Umbilical cord (tissue), 2 donors: Measurements from ENCODE around the gene ZDHHC9. TPM values are rescaled to one million over a fixed set of nuclear protein-coding genes. Genes with fewer than 3 reads are reported as not detected.
A peak's percentile ranks its signal among the peaks of the same experiment; 100 is the strongest.

Experiments used
- DNase-seq: peaks from one replicate; pipeline ENCODE4 v3.0.0-alpha.2; 2015; ENCODE audit warnings: low spot score
- total RNA-seq: library from RNA; depleted of rRNA; stranded (reverse); fragments of >200 nt; gene quantifications from one replicate; pipeline ENCODE4 v1.2.3, GENCODE V29; 2014; ENCODE audit warnings: low replicate concordance; ENCODE audit not compliant: insufficient read depth

ZDHHC9 gene
- total RNA-seq, 1 donor from 2014 or later = 8.9 TPM

- no peak for DNase-seq
Observed at GRCh38 chrX:129786210-129786651, 57.5 kb downstream of the ZDHHC9 start.

DNA sequence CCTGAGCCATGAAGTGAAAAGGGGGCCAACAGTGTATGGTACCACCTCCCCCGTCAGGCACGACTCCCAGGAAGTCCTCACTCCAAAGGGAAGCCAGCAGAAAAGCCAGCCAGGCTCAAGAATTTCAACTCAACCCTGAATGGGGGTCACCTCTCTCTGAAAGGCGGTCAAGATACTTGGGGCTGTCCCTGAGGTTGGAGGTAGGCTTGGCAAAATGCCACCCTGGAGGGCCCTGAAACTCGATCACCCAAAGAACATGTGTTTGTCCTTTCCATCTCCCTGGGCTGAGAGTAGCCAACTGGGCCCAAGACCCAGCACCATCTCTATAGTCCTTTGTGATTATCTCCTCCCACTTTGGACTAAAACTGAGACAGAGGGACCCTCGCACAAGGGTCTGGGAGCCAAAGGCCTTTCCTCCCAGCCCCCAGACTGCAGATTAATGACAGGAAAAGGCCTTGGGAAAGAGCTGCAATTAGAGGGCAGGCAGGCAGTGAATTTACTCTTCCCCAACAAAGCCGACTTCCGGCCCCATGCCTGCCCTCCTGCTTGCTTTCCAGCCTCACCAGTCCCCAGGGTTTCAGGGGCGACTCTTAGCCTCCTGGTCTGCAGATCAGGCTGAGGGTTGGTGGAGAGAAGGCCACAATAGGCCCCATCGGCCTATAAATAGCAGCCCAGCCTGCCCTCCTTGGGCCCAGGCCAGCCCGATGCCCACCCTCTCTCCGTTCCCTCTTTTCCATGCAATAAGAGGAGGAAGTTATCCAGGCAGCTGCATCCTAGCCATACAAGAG lies 58.3 kb downstream of the ZDHHC9 start:
- DNase-seq = no peak

DNA sequence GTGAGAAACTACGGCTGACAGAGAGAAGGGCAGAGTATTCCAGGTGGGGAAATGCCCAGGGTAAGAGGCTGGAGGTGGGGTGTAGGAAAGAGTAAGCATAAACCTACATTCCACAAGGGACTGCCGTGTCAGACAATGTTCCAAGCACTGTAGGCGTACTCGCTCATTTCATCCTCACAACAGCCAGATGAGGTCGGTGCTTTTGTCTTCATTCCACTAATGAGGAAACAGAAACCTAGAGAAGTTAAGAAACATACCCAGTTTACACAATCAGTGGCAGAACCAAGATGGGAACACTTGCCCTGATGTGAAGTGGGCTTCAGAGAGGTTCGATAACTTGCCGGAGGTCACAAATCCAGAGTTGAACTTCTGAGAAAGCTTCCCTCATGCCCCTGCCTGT lies 59.3 kb downstream of the ZDHHC9 start:
- no peak for DNase-seq

DNA sequence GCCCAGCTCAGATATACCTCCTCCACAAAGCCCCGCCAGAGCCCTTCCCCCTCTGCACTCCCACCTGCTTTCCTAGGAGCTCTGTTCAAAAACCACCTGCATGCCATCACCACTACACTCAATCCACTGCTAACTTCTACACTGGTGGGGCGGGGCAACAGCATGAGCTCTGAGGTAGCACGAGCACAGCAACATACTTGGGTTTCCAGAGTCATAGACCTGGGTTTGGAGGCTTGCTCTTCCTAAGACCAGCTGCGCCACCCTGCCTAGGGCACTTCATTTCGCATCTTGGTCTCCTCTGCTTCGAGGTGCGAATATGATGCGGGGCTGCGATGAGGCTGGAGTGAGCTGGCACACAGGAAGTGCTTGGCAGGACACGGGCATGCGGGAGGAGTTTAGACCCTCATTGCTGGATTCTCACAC lies 60.4 kb downstream of the ZDHHC9 start:
- DNase-seq = no peak

DNA sequence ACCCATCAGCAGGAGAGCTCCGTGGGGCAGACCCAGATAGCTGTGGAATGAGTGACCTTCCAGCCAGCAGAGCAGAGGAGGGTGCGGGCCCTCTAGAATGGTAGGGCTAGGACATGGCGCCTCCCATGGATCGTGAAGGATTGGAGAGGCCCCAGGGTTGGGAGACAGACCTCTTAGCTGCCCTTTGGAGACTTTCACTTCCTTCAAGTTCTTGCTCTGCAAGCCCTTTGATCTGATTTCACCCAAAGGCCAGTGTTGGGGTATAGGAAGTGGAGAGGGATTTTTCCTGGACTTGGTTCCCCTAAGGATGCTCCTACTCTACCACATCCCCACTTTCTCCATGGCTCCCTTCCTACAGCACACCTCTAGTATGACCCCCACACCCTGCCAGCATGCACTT lies 61.0 kb downstream of the ZDHHC9 start:
- no peak for DNase-seq

DNA sequence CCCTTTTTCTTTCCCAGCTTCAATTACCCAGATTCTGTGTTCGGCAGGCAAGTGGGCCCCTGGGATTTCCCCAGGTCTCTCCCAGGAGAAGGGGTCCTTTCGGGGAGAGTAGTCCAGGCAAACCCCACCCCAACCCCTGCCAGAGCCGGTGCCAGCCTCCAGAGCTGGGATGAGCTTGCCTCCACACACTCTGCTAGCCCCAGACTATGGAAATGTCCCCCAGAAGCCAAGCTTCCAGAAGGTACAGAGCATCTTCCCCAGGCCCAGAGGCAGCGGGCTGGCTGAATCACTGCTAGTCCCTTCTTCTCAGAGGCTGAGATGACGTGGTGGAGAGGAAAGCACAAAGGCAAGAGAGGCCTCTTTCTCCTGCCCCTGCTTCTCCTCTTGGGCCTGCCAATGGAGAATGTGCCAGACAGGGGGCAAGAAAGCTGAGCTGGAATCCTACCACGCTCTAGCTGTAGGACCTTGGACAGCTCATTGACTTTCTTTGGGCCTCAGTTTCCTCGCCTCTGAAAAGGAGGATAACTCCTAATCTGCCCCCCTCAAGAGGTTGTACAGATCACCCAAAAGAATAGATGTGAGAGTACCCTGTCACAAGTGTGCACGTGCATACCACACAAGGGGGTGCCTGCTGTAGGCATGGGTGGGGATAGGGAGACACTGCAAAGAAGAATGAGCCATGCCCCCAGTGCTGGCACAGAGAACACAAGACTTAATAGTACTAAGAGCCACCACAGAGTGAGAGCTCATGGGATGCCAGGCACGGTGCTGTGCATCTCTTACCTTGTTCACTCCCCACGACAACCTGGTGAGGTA lies 61.8 kb downstream of the ZDHHC9 start:
- no peak for DNase-seq

DNA sequence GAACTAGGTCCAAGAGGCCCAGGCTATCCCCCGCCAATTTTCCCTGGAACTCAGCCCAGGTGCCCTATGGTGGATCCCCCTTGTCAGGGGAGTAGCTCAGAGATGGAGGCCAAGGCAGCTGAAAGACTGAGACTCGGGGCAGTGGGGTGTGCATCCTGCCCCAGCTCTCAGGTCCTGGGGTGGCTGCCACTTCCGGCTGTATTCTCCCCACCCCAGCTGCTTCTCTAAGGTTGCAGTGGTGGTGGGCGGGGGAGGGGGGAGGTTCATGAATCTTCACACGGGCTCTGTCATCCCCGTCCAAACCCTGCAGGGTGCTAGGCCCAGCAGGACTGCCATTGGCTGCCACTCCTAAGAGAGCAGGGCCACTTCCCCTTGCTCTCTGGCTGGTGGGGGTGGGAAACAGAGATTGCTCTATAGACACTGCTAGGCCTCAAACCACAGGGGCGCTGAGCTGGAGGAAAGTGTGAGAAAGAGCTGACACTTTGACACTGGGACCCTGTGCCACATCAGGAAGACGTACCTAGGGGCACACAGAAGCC lies 62.5 kb downstream of the ZDHHC9 start:
- no peak for DNase-seq

DNA sequence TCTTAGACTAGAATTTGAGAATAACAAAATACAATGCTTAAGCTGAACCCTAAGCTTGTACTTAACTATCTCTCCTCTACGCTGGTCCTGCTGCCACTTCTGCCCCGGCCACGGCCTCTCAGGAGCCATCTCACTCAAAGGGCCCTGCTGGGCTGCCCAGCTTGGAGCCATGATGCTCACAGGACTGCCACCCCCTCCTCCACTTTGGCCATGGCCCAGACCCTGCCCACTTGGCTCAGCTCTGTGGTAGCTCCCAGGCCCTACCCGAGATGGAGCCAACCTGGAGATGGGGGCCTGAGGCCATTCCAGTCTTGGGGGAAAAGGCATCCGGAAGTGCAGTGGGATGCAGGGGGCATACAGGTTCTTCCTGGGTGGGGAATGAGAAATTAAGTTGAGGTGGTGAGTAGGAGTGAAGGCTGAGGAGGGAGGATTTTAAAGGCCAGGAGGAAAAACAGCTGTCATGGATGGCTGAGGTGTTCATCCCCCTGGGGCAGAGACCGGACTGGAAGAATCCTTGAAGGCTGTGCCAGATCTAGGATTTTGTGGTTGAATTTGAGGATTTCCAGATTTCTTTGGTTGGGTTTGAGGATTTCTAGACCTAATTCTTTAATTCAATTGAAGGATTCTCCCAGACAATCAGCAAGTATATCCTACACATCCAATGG lies 63.1 kb downstream of the ZDHHC9 start:
- DNase-seq = peak; percentile 46

- DNase-seq = no peak
Observed at GRCh38 chrX:129779747-129780146, 63.9 kb downstream of the ZDHHC9 start, which contains the start of gene SASH3. SASH3 (plus strand) TSS chrX:129779949; CDS start chrX:129780098, 149 bp downstream.

GRCh38 chrX:129779086-129779672 lies 64.5 kb downstream of the ZDHHC9 start:
- no peak for DNase-seq

DNA sequence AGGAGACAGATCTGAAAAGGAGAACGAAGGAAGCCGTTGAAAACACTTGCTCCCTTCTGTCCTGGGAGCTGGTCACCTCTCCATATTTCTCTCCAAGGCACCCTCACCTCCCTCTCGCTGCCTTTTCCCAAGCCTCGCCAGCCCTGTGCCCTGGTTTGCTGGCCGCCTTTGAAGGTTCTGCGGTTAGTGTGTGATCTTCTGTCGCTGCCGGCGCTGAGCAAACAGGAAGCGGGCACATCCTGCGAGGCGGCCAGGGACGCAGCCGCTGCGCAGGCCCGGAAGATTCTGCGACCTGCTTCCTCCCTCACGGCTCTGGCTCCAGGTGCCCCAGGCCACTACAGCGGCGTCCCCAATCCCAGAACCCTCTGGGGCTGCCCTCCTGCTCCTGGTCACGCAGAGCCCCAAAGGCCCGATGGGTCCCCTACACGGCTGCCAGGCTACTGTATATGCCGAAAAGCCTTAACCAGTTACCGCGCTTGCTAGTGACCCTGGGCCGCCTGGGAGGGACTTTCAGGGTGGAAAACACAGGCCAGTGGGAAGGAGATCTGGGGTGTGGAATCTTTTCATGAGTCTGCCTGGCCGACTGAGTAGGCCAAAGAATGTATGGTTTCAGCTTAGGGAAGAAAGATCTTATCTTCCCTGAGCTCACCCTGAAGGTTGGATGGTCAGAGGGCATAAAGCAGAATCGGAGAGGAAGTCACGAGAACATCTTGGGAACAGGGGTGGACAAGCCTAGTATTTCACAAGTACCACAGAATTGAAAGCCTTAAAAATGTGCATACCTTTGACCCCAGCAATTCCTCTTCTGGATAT lies 66.3 kb downstream of the ZDHHC9 start:
- no peak for DNase-seq

- no peak for DNase-seq
Observed at GRCh38 chrX:129773649-129774458, 69.8 kb downstream of the ZDHHC9 start.

DNA sequence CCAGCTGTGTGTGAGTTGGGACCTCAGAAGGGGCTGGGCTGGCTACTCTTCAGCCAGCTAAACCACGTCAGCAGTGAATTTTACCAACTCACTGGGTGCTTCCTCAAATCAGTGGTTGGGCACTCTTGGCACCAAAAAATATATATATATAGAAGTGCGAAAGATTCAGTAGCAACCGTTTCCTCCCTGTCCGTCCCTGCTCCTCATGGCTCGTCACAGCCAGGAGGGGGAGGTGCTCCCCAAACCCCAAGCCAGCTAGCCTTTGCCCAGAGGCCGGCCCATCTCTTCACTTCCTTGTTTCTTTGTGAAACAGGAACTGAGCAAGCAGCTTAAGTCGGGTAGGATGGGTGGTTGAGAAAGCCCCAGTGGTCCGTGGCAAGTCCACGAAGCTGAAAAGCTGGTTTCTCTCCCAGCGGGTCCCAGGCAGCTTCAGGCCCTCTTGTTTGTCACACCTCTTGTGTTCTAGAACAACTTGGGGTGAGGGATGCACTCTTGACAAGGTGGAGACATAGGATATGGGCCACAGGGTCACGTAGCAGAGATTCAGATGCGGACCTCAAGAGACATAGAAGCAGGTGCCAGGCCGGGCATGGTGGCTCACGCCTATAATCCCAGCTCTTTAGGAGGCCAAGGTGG lies 70.8 kb downstream of the ZDHHC9 start:
- DNase-seq = peak; percentile 38

DNA sequence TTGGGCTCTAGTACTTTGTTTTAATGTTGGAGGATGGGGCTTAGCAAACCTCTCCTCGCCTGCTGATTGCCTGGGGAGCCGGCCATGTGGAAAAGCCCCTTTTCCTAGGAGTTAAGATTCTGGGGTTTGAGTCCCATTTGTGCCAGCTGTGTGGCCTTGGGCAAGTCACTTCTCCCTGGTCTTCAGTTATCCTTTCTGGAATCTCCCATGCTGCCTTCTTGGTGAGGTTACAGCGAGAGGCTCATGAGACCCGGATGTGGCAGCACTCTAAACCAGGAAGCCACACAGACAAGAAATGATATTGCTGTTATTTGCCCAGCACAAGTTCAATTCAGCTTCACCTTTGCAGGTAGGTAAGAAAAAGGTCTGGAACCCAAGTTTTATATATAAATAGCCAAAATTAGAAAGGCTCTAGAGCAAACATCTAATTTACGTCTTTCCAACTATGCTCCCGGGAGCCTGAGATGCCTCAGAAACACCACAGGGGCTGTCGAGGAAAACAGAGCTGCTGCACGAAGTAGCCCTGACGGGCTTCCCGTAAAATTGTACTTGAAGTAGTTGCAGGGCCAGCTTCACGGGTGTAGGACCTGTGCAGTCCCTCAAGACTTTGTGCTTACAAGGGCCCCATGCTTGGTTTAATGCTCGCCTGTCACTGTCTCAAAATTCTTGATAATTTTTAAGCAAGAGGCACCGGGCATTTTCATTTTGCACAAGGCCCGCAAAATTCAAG lies 72.3 kb downstream of the ZDHHC9 start:
- DNase-seq = no peak

DNA sequence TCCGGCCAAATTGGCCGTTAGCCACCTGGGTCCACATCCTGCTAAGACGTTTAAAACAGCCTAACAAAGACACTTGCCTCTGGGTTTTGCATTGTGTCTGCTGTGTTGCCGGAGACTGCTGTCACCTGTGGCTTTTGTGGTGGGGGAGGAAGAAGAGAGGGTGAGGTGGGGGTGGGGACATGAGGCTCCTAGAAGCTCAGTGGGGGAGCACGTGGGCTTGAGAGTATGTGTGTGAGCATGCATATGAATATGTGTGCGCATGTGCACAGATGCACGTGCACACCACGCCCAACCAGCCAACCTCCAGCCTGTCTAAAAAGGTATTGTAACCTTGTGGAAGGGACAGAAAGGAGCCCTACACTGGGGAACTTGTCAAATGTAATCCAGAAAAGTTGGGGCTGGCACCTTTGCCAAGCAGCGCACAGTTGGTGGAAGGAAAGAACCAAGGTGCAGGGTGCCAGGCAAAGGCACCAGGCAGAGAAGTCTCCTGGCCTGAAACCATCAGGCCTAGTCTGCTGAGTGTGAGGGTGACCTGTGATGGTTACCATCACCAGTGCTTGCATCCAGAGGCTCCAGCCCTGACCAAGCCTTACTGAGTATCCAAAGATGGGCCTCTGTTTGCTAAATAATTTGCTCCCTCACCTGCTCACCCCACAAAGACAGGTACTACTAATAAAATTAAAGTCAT lies 74.1 kb downstream of the ZDHHC9 start:
- DNase-seq = no peak

GRCh38 chrX:129768586-129769466 lies 74.9 kb downstream of the ZDHHC9 start:
- no peak for DNase-seq

DNA sequence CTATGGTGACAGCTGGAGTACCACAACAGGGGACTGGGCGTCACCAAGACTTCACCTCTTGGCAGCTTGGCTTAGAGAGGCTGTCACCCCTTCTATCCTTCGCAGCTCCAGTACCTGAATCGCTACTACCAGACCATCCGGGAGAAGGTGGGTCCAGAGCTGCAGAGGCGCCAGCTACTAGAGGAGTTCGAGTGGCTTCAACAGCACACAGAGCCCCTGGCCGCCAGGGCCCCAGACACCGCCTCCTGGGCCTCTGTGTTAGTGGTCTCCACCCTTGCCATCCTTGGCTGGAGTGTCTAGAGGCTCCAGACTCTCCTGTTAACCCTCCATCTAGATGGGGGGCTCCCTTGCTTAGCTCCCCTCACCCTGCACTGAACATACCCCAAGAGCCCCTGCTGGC lies 75.5 kb downstream of the ZDHHC9 start:
- DNase-seq = no peak
